ENCODE data around the gene JCHAIN.
A peak's percentile ranks its signal among the peaks of the same experiment; 100 is the strongest.
"Not testable (repeated sequence)": the region's sequence is repeated elsewhere in the genome, so short reads cannot be mapped to it uniquely, and the experiment has no call there.

Gene JCHAIN

GRCh38 chr4:70687821-70688794 is 21.8 kb upstream of the JCHAIN start, which contains the start of gene UTP3:
UTP3 (plus strand) TSS chr4:70688532; CDS start chr4:70688678, 146 bp downstream.
- peak; percentile 99 for DNase-seq

GRCh38 chr4:70687392-70687791 is 21.1 kb upstream of the JCHAIN start:
- peak in 1 of 2 experiments; percentile 34 for DNase-seq

- not testable (repeated sequence) for DNase-seq
These were observed 15.8 kb upstream of the JCHAIN start for GRCh38 chr4:70682142-70682541.

- no peak for DNase-seq
These were observed 15.4 kb upstream of the JCHAIN start for GRCh38 chr4:70681704-70682103.

- no peak for DNase-seq
These were observed 14.6 kb upstream of the JCHAIN start for GRCh38 chr4:70680934-70681333.

DNA sequence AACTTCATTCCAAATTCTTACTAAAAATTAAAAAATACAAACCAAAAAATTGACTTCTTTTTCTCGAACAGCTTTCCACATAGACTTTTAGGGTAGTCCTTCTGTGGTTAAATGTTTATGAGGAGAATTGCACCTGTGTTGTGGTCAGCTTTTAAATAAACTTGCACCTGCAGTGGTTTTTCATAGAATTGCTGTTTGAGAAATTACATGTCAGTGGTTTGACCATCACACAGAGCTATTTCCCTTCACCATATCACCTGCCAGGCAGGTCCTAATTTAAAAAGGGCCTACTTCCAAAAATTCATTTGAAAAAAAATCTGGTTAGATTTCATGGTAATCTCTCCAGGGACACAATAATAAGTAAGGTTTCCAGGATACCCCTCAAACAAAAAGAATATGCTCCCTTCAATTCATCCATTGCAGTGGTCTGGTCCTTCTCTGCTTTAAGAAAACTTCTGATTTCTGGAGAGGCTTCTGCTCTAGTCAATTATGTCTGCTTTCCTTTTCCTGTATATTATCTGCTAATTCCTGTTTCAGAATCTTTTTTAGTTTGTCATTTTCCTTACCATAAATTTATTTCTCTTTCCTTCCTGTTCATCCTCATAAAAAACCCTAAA is 12.2 kb upstream of the JCHAIN start:
- DNase-seq = no peak

GRCh38 chr4:70676554-70677090 is 10.3 kb upstream of the JCHAIN start:
- no peak for DNase-seq

DNA sequence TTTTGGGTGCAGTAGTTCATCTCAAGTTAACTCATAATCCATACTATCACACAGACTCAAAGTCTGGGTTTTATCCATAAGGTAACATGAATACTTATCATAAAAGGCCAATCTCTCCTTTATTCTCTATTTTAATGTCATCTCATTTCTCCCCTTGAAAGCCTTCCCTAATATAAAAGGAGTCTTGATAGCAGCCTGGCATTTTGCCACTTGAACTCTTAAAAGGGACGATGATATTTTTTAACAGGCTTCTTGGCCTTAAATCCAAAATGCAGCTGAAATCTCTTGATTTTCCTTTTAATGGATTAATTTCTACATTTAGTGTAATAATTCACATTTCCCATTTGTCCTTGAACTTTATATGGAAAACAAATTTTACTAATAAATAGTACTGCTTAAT is 8.4 kb upstream of the JCHAIN start:
- DNase-seq = no peak

- no peak for DNase-seq
These were observed 7.9 kb upstream of the JCHAIN start for GRCh38 chr4:70674191-70674590.

DNA sequence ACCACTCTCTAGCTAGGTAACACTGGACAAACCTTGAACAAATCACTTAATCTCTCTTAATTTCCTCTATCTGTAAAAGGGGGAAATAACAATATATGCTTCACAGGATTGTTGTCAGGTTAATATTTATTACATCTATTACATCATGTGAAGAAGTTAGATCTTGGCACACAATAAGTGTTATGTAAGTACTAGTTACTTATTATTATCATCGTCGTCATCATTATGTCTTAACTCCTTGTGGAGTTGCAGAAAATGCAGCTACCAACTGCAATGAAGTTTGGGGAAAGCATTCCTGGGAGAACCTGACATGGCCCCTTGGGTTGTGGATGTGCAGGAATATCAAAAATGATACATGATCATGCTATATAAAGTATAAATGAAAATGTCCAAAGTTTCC is 4.8 kb upstream of the JCHAIN start:
- no peak for DNase-seq

DNA sequence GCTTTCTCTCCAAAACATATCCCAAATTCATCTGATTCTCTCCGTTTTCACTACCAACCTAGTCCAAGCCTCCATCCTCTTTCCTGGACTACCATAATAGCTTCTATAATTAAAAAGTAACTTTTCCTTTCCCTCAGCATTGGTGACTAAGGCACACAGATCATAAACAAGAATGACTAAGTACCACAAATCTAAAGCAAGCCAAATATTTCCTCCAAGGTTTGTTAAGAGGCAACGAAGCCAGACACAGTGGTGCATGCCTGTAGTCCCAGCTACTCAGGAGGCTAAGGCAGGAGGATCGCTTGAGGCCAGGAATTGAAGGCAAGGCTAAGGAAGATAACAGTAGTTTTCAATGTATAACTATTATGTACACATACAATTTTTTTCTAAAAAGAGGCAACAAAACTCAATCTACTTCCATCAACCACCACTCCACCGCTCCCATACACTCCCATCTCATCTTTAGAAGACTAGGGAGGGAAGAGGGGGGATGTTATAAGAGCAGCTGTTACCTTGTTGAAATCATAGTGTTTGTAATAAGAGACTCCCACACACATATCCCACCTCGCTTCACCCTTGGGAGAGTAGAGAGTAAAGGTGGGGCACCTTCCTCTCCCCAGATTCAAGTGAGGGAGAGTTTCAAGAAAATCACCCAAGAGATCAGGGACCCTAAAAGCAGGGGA is 4.2 kb upstream of the JCHAIN start:
- DNase-seq = no peak

DNA sequence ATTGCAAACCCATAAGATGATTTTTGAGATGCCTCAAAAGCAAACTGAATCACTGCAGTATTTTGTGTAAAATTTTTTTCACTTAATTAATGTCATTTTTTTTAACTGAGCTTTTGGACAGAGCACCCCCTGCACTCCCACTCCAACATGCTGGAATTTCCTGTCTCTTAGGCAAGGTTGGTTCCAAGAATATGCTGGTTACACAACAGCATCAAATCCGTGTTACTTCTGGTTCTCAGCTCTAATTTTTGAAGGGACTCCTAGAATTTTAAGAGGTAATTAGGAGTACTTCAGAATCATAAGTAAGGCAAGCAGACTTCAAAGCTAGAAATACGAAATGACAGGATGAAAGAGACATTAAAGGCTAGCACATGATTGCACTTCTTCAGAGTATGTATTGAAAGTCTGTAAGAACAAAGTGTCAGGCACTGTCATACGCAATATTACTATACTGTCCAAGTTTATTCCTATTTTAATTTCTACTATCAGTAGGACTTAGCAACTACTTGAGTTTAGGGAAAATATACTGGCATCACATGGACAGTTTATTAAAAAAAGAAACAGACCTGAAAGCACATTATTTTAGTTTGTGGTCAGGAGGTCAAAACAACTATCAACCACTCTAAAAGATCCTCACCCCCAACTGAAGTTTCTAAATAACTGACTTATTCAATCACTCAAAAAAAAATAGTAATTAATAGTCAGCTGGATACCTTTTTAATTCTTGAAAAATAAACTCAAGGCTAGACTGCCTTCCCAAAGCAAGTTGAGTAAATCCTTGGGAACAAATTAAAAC is 1.6 kb upstream of the JCHAIN start:
- DNase-seq = no peak

DNA sequence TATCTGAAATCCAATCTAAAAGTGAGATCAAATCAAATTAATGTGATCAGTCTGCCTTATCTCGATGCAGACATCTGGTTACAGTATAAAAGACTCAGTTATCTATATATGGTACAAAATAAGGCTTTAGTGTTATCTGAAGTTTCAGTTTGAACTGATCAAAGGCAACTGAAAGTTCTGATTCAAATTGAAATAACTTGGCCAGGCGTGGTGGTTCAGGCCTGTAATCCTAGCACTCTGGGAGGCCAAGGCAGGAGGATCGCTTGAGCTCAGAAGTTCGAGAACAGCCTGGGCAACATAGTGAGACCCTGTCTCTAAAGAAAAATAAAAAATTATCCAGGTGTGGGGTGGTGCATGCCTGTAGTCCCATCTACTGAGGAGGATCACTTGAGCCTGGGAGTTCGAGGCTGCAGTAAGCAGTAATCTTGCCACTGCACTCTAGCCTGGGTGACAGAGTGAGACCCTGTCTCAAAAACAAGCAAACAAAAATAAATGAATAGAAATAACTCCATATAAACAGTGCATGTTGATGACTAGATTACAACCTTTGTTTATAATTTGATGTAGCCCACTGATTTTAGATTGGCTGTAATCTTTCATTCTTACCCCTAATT is 4.9 kb downstream of the JCHAIN start:
- not testable (repeated sequence) for DNase-seq

DNA sequence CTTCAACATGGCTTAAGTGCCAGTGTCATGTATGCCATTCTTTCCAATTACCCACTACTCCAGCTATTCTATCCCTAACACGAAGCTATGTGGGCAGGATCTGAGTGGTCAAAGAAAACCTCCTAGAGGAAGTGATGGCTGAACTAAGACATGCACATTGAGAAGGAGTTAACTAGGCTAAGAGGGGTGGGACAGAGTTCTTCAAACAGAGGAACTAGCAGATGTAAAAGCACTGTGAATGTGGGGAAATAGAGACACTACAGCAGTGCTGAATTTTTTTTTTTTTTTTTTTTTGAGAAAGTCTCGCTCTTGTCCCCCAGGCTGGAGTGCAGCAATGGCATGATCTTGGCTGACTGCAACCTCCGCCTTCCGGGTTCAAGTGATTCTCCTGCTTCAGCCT is 6.2 kb downstream of the JCHAIN start:
- DNase-seq = no peak

DNA sequence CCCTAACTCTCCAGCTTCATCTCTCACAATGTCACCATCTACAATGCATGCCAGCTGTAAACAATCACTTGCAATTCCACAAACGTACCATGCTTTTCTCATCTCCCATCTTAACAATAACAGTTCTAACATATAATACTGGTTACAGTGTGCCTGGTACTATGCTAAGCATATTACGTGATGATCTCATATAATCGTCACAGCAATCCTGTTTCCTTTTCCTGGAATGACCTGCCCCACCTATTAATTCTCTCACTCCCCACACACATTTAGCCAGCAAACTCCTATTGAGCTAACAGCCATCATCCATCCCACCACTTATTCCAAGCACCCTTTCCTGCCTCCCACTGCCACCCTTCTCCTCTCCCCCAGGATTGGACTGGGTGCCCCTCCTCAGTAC is 7.9 kb downstream of the JCHAIN start:
- DNase-seq = no peak

DNA sequence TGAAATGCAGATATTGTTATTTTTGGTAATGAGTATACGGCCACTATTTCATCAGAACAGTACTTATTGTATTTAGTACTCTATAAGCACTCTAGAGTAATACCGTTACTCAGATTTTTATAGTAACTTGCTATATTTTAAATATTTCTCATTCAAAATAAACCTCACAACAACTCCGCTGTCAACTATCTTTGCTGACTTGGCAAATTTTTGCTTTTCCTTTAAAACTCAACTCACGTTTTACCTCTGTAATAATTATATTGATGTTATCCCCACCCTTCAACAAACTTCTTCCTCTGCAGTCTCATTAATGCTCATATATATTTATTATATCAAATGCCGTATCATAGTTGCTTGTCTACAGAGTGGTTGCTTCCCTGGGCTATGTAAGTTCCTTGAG is 9.0 kb downstream of the JCHAIN start:
- no peak for DNase-seq

DNA sequence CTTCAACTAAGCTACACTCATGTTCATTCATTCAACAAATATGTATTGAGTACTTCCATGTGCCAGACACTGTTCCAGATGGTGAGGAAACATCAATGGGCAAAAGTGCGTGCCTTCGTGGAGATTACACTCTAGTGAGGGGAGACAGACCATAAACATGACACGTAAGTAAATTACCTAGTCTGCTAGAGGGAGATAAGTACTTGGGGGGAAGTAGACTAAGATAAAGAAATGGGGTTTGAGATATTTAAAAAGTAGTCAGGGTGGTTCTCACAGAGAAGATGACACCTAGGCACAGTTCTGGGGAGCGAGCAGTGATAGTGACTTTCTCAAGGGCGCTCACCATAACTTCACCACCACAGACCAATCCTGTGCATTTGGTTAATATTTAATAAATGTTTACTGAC is 11.7 kb downstream of the JCHAIN start:
- no peak for DNase-seq

GRCh38 chr4:70651864-70652506 is 14.3 kb downstream of the JCHAIN start:
- DNase-seq = peak; percentile 54 to 69

DNA sequence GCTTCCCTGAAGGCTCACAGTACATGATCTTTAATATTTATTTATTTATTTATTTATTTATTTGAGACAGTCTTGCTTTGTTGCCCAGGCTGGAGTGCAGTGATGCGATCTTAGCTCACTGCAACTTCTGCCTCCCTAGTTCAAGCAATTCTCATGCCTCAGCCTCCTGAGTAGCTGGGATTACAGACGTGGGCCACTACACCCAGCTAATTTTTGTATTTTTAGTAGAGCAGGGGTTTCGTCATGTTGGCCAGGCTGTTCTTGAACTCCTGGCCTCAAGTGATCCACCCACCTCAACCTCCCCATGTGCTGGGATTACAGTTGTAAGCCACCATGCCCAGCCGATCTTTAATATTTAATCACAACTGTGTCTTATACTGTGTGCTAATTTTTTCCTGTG is 15.6 kb downstream of the JCHAIN start:
- DNase-seq = not testable (repeated sequence)

GRCh38 chr4:70640192-70640591 is 26.1 kb downstream of the JCHAIN start:
- DNase-seq = no peak

GRCh38 chr4:70637239-70637913 is 28.9 kb downstream of the JCHAIN start:
- no peak for DNase-seq
